Hepatocyte (in vitro differentiated cells): ENCODE measurements around the gene WDR12.

Experiments used
- CTCF ChIP-seq: fragments of 200-600 bp; sonication (generic); IDR thresholded peaks from 2 replicates; pipeline ENCODE4 v1.5.1; 2016; ENCODE audit warnings: antibody characterized with exemption, mild to moderate bottlenecking; ENCODE audit not compliant: poor library complexity
- EZH2 ChIP-seq: fragments of 200-600 bp; sonication (generic); IDR thresholded peaks from 2 replicates; pipeline ENCODE4 v1.6.1; 2016; ENCODE audit warnings: antibody characterized with exemption, mild to moderate bottlenecking, borderline replicate concordance
- EZH2phosphoT487 ChIP-seq: fragments of 200-600 bp; sonication (generic); IDR thresholded peaks from one replicate; pipeline ENCODE4 v1.6.1; 2018; ENCODE audit warnings: antibody characterized with exemption, mild to moderate bottlenecking, low read depth, moderate library complexity; ENCODE audit not compliant: unreplicated experiment, severe bottlenecking

GRCh38 chr2:202911203-202911511 lies 316 bp downstream of the WDR12 start:
- TF ChIP-seq CTCF, result no peak
- TF ChIP-seq EZH2phosphoT487, result no peak
- no peak for TF ChIP-seq EZH2
